ENCODE data around the gene LAMA3. TPM values are rescaled to one million over a fixed set of nuclear protein-coding genes. Genes with fewer than 3 reads are reported as not detected.

Gene LAMA3
- total and polyA plus RNA-seq, 2 experiments from 2014 or later, result 3.9 to 4.9 TPM

DNA sequence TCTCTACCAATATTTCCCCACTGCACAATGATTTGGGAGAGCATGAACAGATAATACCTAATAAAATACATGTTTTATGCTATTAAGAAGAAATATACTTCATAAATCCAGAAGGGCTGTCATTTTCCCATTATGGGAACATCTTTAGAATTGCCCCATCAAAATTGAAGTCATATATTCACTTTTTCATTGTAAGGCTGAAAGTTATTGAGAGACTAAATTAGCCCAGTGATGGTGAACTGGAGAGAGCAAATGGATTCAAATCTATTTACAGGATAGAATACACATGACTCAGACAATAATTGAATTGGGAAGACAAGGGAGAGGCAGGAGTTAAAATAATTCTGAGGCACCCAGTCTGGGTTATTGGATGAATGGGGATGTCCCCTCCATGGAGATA lies 245.6 kb downstream of the LAMA3 start:
- H3K4me1 ChIP-seq (ENCODE audit: insufficient read depth), result no peaks in the 10 kb centered on the region
- no peaks in the 10 kb centered on the region for H3K79me2 ChIP-seq (replicated peaks; ENCODE audit: insufficient read depth)
- H3K4me1 Mint-ChIP-seq, result no peaks in the 10 kb centered on the region; the same call in 2 of the 3 replicates
- no peaks in the 10 kb centered on the region for H4K20me1 ChIP-seq (replicated peaks; ENCODE audit: insufficient read depth)
- ATAC-seq (no peak), DNase-seq (ENCODE audit: low spot score) (no peak)
- no peaks in the 10 kb centered on the region for H3K27me3 ChIP-seq (ENCODE audit: insufficient read depth)
- no peaks in the 10 kb centered on the region for H3K36me3 Mint-ChIP-seq (ENCODE audit: low read depth)
- peaks cover 10% of the 10 kb centered on the region; the same call in 1 of the 2 replicates for H3K9me2 ChIP-seq (ENCODE audit: insufficient read depth)
- H3K9me3 Mint-ChIP-seq, result no peaks in the 10 kb centered on the region
- no peak overlapping the region for H3K4me2 ChIP-seq
- H3K36me3 ChIP-seq (ENCODE audit: insufficient read depth), result no peaks in the 10 kb centered on the region
- no peak overlapping the region for H2AFZ ChIP-seq
- no peak overlapping the region for H3K27ac Mint-ChIP-seq
- no peak overlapping the region for H3K4me3 Mint-ChIP-seq
- H3F3A ChIP-seq (replicated peaks; ENCODE audit: low read depth), result no peaks in the 10 kb centered on the region
- H3K4me3 ChIP-seq, result no peak overlapping the region
- H3K27ac ChIP-seq (ENCODE audit: low read depth), result no peak overlapping the region
- peaks cover 2% of the 10 kb centered on the region for H3K27me3 Mint-ChIP-seq (ENCODE audit: insufficient read depth, low read depth, poor library complexity)
- TF ChIP-seq, protein P1, sequence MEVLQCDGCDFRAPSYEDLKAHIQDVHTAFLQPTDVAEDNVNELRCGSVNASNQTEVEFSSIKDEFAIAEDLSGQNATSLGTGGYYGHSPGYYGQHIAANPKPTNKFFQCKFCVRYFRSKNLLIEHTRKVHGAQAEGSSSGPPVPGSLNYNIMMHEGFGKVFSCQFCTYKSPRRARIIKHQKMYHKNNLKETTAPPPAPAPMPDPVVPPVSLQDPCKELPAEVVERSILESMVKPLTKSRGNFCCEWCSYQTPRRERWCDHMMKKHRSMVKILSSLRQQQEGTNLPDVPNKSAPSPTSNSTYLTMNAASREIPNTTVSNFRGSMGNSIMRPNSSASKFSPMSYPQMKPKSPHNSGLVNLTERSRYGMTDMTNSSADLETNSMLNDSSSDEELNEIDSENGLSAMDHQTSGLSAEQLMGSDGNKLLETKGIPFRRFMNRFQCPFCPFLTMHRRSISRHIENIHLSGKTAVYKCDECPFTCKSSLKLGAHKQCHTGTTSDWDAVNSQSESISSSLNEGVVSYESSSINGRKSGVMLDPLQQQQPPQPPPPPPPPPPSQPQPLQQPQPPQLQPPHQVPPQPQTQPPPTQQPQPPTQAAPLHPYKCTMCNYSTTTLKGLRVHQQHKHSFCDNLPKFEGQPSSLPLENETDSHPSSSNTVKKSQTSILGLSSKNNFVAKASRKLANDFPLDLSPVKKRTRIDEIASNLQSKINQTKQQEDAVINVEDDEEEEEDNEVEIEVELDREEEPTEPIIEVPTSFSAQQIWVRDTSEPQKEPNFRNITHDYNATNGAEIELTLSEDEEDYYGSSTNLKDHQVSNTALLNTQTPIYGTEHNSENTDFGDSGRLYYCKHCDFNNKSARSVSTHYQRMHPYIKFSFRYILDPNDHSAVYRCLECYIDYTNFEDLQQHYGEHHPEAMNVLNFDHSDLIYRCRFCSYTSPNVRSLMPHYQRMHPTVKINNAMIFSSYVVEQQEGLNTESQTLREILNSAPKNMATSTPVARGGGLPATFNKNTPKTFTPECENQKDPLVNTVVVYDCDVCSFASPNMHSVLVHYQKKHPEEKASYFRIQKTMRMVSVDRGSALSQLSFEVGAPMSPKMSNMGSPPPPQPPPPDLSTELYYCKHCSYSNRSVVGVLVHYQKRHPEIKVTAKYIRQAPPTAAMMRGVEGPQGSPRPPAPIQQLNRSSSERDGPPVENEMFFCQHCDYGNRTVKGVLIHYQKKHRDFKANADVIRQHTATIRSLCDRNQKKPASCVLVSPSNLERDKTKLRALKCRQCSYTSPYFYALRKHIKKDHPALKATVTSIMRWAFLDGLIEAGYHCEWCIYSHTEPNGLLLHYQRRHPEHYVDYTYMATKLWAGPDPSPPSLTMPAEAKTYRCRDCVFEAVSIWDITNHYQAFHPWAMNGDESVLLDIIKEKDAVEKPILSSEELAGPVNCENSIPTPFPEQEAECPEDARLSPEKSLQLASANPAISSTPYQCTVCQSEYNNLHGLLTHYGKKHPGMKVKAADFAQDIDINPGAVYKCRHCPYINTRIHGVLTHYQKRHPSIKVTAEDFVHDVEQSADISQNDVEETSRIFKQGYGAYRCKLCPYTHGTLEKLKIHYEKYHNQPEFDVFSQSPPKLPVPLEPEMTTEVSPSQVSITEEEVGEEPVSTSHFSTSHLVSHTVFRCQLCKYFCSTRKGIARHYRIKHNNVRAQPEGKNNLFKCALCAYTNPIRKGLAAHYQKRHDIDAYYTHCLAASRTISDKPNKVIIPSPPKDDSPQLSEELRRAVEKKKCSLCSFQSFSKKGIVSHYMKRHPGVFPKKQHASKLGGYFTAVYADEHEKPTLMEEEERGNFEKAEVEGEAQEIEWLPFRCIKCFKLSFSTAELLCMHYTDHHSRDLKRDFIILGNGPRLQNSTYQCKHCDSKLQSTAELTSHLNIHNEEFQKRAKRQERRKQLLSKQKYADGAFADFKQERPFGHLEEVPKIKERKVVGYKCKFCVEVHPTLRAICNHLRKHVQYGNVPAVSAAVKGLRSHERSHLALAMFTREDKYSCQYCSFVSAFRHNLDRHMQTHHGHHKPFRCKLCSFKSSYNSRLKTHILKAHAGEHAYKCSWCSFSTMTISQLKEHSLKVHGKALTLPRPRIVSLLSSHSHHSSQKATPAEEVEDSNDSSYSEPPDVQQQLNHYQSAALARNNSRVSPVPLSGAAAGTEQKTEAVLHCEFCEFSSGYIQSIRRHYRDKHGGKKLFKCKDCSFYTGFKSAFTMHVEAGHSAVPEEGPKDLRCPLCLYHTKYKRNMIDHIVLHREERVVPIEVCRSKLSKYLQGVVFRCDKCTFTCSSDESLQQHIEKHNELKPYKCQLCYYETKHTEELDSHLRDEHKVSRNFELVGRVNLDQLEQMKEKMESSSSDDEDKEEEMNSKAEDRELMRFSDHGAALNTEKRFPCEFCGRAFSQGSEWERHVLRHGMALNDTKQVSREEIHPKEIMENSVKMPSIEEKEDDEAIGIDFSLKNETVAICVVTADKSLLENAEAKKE (CRISPR knock-in tag; IDR thresholded peaks at IDR 0.05), result no peak
- no peak for TF ChIP-seq ZNF114 (CRISPR knock-in tag; IDR thresholded peaks at IDR 0.05)
- TF ChIP-seq STAT1 (IDR thresholded peaks at IDR 0.05; ENCODE audit: unreplicated experiment), result no peak
- TF ChIP-seq, protein P2, sequence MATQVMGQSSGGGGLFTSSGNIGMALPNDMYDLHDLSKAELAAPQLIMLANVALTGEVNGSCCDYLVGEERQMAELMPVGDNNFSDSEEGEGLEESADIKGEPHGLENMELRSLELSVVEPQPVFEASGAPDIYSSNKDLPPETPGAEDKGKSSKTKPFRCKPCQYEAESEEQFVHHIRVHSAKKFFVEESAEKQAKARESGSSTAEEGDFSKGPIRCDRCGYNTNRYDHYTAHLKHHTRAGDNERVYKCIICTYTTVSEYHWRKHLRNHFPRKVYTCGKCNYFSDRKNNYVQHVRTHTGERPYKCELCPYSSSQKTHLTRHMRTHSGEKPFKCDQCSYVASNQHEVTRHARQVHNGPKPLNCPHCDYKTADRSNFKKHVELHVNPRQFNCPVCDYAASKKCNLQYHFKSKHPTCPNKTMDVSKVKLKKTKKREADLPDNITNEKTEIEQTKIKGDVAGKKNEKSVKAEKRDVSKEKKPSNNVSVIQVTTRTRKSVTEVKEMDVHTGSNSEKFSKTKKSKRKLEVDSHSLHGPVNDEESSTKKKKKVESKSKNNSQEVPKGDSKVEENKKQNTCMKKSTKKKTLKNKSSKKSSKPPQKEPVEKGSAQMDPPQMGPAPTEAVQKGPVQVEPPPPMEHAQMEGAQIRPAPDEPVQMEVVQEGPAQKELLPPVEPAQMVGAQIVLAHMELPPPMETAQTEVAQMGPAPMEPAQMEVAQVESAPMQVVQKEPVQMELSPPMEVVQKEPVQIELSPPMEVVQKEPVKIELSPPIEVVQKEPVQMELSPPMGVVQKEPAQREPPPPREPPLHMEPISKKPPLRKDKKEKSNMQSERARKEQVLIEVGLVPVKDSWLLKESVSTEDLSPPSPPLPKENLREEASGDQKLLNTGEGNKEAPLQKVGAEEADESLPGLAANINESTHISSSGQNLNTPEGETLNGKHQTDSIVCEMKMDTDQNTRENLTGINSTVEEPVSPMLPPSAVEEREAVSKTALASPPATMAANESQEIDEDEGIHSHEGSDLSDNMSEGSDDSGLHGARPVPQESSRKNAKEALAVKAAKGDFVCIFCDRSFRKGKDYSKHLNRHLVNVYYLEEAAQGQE (IDR thresholded peaks at IDR 0.05; ENCODE audit: unreplicated experiment), result no peak
- TF ChIP-seq NANOG (IDR thresholded peaks at IDR 0.05; ENCODE audit: borderline replicate concordance), result no peak
- TF ChIP-seq, protein P3, sequence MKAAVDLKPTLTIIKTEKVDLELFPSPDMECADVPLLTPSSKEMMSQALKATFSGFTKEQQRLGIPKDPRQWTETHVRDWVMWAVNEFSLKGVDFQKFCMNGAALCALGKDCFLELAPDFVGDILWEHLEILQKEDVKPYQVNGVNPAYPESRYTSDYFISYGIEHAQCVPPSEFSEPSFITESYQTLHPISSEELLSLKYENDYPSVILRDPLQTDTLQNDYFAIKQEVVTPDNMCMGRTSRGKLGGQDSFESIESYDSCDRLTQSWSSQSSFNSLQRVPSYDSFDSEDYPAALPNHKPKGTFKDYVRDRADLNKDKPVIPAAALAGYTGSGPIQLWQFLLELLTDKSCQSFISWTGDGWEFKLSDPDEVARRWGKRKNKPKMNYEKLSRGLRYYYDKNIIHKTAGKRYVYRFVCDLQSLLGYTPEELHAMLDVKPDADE (IDR thresholded peaks at IDR 0.05), result no peak
- TF ChIP-seq EZH2phosphoT487 (IDR thresholded peaks at IDR 0.05; ENCODE audit: unreplicated experiment), result no peak
- no peak for TF ChIP-seq ZNF331 (CRISPR knock-in tag; IDR thresholded peaks at IDR 0.05; ENCODE audit: low read depth)
- TF ChIP-seq POLR2AphosphoS5 (IDR thresholded peaks at IDR 0.05; ENCODE audit: low read depth), result no peak
- no peak for TF ChIP-seq CREB1 (CRISPR knock-in tag; IDR thresholded peaks at IDR 0.05; ENCODE audit: low read depth)
- TF ChIP-seq EZH2 (IDR thresholded peaks at IDR 0.05; ENCODE audit: low read depth, unreplicated experiment), result no peak
- TF ChIP-seq, protein P4, sequence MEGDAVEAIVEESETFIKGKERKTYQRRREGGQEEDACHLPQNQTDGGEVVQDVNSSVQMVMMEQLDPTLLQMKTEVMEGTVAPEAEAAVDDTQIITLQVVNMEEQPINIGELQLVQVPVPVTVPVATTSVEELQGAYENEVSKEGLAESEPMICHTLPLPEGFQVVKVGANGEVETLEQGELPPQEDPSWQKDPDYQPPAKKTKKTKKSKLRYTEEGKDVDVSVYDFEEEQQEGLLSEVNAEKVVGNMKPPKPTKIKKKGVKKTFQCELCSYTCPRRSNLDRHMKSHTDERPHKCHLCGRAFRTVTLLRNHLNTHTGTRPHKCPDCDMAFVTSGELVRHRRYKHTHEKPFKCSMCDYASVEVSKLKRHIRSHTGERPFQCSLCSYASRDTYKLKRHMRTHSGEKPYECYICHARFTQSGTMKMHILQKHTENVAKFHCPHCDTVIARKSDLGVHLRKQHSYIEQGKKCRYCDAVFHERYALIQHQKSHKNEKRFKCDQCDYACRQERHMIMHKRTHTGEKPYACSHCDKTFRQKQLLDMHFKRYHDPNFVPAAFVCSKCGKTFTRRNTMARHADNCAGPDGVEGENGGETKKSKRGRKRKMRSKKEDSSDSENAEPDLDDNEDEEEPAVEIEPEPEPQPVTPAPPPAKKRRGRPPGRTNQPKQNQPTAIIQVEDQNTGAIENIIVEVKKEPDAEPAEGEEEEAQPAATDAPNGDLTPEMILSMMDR (conservative IDR thresholded peaks at IDR 0.05; ENCODE audit: low read depth in 2 of 2), result no peak
- TF ChIP-seq JUNB (IDR thresholded peaks at IDR 0.05; ENCODE audit: unreplicated experiment), result no peak
